HG03354 (cell line): ENCODE data around the gene KCNK10.
"Not testable (repeated sequence)": the region's sequence is repeated elsewhere in the genome, so short reads cannot be mapped to it uniquely, and the experiment has no call there.

Experiments
- ATAC-seq: cut with Tn5 transposase; IDR thresholded peaks from one replicate; pipeline ENCODE4 v1.9.1; 2021; ENCODE audit warnings: mild to moderate bottlenecking; ENCODE audit not compliant: unreplicated experiment, poor library complexity, severe bottlenecking

KCNK10 gene

GRCh38 chr14:88272390-88273269, 50.4 kb downstream of the KCNK10 start:
- ATAC-seq: no peak

- no peak for ATAC-seq
Observed at GRCh38 chr14:88271205-88271604, 51.9 kb downstream of the KCNK10 start.

- ATAC-seq: no peak
Observed at GRCh38 chr14:88270776-88271175, 52.3 kb downstream of the KCNK10 start.

GRCh38 chr14:88269806-88270420, 53.2 kb downstream of the KCNK10 start:
- ATAC-seq: no peak

- ATAC-seq: no peak
Observed at GRCh38 chr14:88266474-88266873, 56.6 kb downstream of the KCNK10 start.

- ATAC-seq: no peak
Observed at GRCh38 chr14:88264116-88264515, 59.0 kb downstream of the KCNK10 start.

- not testable (repeated sequence) for ATAC-seq
Observed at GRCh38 chr14:88261302-88261701, 61.8 kb downstream of the KCNK10 start.

GRCh38 chr14:88258021-88258420, 65.0 kb downstream of the KCNK10 start:
- no peak for ATAC-seq

GRCh38 chr14:88256997-88257950, 65.8 kb downstream of the KCNK10 start:
- ATAC-seq: no peak

GRCh38 chr14:88255798-88256197, 67.3 kb downstream of the KCNK10 start:
- no peak for ATAC-seq

- no peak for ATAC-seq
Observed at GRCh38 chr14:88255196-88255595, 67.9 kb downstream of the KCNK10 start.

GRCh38 chr14:88252498-88252897, 70.6 kb downstream of the KCNK10 start:
- no peak for ATAC-seq

GRCh38 chr14:88251650-88252049, 71.4 kb downstream of the KCNK10 start:
- no peak for ATAC-seq

- ATAC-seq: no peak
Observed at GRCh38 chr14:88249266-88249665, 73.8 kb downstream of the KCNK10 start.

- ATAC-seq: no peak
Observed at GRCh38 chr14:88248606-88249005, 74.5 kb downstream of the KCNK10 start.

GRCh38 chr14:88247228-88247627, 75.8 kb downstream of the KCNK10 start:
- ATAC-seq: no peak

GRCh38 chr14:88245321-88245720, 77.7 kb downstream of the KCNK10 start:
- no peak for ATAC-seq

- no peak for ATAC-seq
Observed at GRCh38 chr14:88243946-88244345, 79.1 kb downstream of the KCNK10 start.

- ATAC-seq: no peak
Observed at GRCh38 chr14:88242446-88242845, 80.6 kb downstream of the KCNK10 start.

- ATAC-seq: no peak
Observed at GRCh38 chr14:88241810-88242209, 81.3 kb downstream of the KCNK10 start.
